GM23248 (cell line): ENCODE measurements around the gene COL27A1.

Experiments used
- EZH2 ChIP-seq: fragments of 200-600 bp; sonication (generic); IDR thresholded peaks from 2 replicates; pipeline ENCODE4 v1.6.1; 2018; ENCODE audit warnings: antibody characterized with exemption, mild to moderate bottlenecking; ENCODE audit not compliant: insufficient read depth, poor library complexity, severe bottlenecking
- EZH2phosphoT487 ChIP-seq: fragments of 200-600 bp; sonication (generic); IDR thresholded peaks from 2 replicates; pipeline ENCODE4 v1.6.1; 2018; ENCODE audit warnings: antibody characterized with exemption, moderate library complexity, mild to moderate bottlenecking, low read depth; ENCODE audit not compliant: insufficient read depth

- TF ChIP-seq EZH2 (no peak), EZH2phosphoT487 (no peak)
Observed at GRCh38 chr9:114212826-114213225, 57.5 kb downstream of the COL27A1 start.
